A204.1 (cell line): ENCODE results near the gene MAD2L1.
"Not testable (repeated sequence)": the region's sequence is repeated elsewhere in the genome, so short reads cannot be mapped to it uniquely, and the experiment has no call there.

Source experiments
- FAIRE-seq: peaks from 2 replicates; lab custom pipeline; 2012; peaks lifted over from hg19 to GRCh38; lab: Jason Lieb, UNC

The MAD2L1 gene

GRCh38 chr4:120066517-120067340 lies at the start of gene MAD2L1:
MAD2L1 (minus strand) TSS chr4:120066848; CDS start chr4:120066734, 114 bp downstream.
- peak; percentile 94 for FAIRE-seq

GRCh38 chr4:120111745-120112144 lies 45.1 kb upstream of the MAD2L1 start:
- no peak for FAIRE-seq

GRCh38 chr4:120109406-120109805 lies 42.8 kb upstream of the MAD2L1 start:
- no peak for FAIRE-seq

DNA sequence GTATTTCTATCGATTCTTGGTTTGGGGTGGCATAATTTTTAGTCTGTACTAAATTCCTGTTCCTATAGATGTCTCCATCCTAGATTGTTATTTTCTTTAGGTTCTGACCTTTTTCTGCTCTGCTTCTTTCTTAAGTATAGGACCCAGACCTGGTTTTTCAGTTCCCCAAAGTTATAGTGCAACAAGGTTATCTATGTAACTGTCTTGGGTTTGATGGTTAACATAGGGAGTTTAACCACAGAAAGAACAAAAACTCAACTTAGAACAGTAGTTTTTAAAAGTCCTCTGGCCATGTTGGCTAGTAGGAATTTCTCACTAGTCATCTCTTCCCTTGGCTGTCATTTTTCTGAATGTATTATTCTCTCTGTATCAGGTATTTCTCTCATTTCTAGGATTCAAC lies 38.8 kb upstream of the MAD2L1 start:
- FAIRE-seq, result no peak

DNA sequence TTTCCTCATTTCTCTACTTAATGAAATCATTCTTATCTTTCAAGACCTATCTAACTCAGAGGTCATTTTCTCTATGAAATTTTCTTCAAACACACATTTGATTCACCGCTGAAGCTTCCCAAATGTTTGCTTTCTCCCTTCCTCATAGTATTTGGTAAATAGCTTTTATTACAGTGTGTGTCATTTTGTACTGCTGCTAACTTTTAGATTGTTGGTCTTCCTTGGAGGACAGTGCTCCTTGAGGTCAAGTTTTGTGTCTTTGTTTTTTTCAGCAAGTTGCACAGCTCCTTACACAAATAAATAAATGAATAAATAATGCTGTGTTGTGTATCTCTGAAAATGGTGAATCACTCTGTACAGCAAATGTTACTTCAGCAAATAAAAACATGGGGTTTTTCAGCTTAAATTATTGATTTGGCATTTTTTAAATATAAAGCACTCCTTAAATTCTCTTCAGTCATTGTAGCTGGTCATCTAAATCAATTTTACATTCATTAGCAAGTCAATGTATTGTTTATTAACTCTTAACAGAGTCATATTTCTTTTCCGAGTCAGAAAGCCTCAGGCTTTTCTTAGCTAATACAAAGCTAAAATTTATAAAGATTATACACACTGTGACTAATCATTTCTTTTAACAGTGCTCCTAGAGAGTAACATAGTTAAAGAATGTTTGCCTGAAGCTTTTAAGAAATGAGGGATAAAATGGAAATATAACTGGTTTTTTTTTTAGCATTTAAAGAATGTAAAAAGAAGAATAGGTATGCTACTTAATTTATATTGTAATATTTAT lies 30.1 kb upstream of the MAD2L1 start:
- no peak for FAIRE-seq

DNA sequence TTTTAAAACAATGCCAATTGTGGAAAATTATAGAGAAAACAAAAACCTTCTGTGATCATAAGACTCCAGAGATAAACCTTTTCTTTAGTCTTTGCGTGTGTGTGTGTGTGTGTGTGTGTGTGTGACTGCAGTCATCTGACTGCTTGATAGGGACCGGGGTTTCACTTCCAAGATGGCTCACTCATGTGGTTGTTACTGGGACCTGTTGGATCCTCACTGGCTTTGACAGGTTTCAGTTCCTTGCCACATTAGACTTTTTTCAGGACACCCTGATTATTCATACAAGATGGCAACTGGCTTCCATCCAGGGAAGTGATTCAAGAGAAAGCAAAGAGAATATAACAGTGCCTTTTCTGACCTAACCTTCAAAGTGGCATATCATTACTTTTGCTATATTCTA lies 21.9 kb upstream of the MAD2L1 start:
- FAIRE-seq, result no peak

DNA sequence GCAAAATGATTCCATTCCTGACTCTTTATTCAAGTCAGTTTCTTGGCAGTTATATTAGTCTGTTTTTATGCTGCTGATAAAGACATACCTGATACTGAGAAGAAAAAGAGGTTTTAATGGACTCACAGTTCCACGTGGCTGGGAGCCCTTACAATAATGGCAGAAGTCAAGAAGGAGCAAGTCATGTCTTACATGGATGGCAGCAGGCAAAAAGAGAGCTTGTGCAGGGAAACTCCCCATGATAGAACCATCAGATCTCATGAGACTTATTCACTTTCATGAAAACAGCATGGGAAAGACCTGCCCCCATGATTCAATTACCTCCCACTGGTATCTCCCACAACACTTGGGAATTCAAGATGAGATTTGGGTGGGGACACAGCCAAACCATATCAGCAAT lies 21.4 kb upstream of the MAD2L1 start:
- FAIRE-seq, result not testable (repeated sequence)

DNA sequence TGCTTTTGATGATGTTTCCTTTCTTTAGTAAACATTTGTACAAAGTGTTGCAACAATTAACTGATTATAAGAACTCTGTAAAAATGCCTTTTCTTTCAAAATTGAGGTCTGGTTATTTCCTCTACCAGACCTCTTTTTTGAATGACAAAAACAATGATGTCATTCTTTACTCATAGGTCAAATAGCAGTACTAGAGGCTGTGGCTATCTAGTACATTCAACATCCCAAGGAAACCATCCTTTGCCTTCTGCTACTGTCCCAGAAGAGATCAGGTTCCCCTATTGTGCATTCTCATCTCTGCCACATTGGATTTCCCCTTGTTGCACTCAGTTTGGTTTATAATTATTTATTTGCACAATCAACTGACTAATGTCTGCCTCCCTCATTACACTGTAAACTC lies 19.1 kb upstream of the MAD2L1 start:
- FAIRE-seq, result no peak

- no peak for FAIRE-seq
Observed at GRCh38 chr4:120084327-120084726, 17.7 kb upstream of the MAD2L1 start.

DNA sequence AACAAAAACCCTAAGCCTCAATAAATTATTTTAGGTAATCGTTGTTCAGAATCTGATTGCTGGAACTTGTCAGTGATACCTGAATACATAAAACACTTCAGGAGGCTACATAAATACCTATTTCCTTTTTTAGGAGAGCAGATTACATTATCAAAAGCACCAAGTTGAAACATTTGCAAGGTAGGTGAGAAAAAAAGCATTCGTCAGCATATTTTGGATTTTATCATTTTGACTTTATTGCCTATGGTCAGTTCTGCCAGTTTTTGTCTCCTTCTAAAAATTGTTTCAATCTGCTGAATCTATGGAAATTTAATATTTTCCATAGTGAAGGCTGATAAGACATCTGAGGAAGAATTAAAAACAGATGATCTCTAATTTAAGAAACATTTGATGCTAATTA lies 16.5 kb upstream of the MAD2L1 start:
- FAIRE-seq, result no peak

GRCh38 chr4:120082251-120082650 lies 15.6 kb upstream of the MAD2L1 start:
- FAIRE-seq, result no peak

DNA sequence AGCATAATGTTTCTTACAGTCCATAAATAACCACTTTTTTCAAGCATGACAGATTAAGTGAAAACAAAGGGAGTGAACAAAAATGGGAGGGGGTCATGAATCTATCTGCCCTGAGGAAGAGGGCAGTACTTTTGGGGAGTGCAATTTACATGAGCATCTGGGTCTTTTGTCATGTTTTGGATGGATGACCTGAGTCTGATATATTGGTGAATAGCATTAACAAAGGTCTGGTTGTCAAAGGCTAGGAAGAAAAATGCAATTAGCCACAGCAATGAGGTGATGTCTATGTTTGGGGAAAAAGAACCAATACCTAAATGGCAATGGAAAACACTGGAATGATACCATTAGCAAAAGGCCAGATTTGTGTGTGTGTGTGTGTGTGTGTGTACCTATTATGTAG lies 15.1 kb upstream of the MAD2L1 start:
- no peak for FAIRE-seq

- no peak for FAIRE-seq
Observed at GRCh38 chr4:120080533-120080932, 13.9 kb upstream of the MAD2L1 start.

GRCh38 chr4:120079839-120080520 lies 13.3 kb upstream of the MAD2L1 start:
- FAIRE-seq, result no peak

GRCh38 chr4:120078216-120078615 lies 11.6 kb upstream of the MAD2L1 start:
- FAIRE-seq, result no peak

DNA sequence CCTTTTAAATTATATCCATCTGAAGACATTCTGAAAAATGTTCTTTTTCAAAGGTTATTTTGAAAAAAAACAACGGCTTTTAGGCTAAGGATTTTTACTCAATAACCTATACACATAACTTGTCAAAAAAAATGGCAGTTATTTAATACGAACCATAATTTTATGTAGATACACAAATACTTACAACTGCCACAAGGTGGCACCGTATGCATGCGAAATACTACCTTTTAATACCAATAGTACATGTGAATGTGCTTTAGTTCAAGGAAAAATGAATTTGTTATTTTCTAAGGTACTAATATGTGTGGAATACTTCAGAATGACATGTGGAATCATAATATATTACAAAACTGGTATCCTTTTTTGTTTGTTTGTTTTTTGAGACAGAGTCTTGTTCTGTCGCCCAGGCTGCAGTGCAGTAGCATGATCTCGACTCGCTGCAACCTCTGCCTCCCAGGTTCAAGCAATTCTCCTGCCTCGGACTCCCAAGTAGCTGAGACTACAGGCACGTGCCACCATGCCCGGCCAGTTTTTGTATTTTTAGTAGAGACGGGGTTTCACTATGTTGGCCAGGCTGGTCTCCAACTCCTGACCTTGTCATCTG lies 4.6 kb upstream of the MAD2L1 start:
- FAIRE-seq, result peak; percentile 99

DNA sequence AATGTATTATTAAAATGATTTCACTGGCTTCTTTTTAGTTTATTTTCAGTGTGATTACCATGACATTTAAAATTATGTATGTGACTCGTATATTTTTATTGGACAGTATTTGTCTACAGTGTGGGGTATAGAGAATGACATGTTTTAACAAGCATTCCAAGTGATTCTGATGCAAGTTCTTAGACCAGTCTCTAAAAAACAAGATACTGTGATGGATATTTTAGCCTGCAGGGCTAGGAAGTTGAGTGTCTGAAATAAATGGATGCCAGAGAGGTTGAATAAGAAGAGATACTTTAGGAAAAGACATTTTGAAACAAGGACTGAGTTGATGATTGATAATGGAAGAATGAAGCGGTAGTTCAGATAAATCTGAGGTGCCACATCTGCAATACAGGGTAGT lies 3.5 kb upstream of the MAD2L1 start:
- peak; percentile 73 for FAIRE-seq

GRCh38 chr4:120065974-120066516 lies 603 bp downstream of the MAD2L1 start:
- no peak for FAIRE-seq

- FAIRE-seq, result no peak
Observed at GRCh38 chr4:120064887-120065286, 1.8 kb downstream of the MAD2L1 start.

DNA sequence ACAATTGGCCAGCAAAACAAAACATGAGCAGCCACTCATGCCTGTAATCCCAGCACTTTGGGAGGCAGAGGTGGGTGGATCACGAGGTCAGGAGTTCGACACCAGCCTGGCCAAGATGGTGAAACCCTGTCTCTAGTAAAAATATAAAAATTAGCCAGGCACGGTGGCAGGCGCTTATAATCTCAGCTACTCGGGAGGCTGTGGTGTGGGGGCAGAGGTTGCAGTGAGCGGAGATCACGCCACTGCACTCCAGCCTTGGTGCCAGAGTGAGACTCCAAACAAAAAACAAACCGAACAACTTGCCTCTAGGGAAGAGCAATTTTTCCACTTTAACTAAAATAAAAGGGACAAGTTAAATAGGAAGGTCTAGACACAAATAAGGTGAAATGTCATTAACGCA lies 2.9 kb downstream of the MAD2L1 start:
- not testable (repeated sequence) for FAIRE-seq

DNA sequence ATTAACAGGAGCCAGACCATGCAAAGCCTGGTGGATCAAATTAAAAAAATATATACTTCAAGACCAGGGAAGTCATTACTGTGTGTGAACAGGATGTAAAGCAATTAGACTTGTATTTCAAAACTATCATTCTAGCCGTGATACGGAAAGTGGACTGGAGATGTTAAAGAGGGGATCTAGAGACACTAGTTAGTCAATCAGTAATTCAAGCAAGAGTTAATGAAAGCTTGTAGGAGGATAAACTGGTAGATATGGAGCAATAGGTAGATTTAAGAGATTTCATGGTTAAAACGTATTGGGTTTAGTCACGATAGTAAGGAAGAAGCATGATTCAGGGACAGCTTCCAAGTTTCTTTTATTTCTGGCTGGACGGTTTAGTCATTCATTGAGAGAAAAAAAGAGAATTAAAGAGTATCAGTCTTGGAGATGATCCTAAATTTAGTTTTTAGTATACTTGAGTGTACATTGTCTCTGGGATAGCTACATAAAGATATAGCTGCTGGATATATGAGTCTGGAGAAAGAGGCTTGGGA lies 3.9 kb downstream of the MAD2L1 start:
- FAIRE-seq, result no peak

GRCh38 chr4:120059036-120059435 lies 7.6 kb downstream of the MAD2L1 start:
- FAIRE-seq, result no peak
